Stomach smooth muscle (tissue), 2 donors: ENCODE results near the gene RAB39B.
A peak's percentile ranks its signal among the peaks of the same experiment; 100 is the strongest.

Experiments
- H3K27ac ChIP-seq: one replicate; pipeline ENCODE4 v1.7.0; 2013; ENCODE audit warnings: mild to moderate bottlenecking, low read length, inconsistent platforms
- H3K27me3 ChIP-seq, 2 donors: one replicate each; pipeline ENCODE4 v1.7.0; 2013; ENCODE audit warnings: low read length in 2 of 2; ENCODE audit not compliant: insufficient read depth in 2 of 2, control insufficient read depth in 1 of 2
- H3K36me3 ChIP-seq, 2 donors: one replicate each; pipeline ENCODE4 v1.7.0; 2013; ENCODE audit warnings: low read length in 2 of 2; ENCODE audit not compliant: control insufficient read depth in 2 of 2, insufficient read depth in 2 of 2
- H3K4me1 ChIP-seq: one replicate; pipeline ENCODE4 v1.7.0; 2013; ENCODE audit warnings: low read length; ENCODE audit not compliant: control insufficient read depth, insufficient read depth
- H3K4me3 ChIP-seq, 2 donors: one replicate each; pipeline ENCODE4 v1.7.0; 2013; ENCODE audit warnings: low read length in 2 of 2
- H3K9ac ChIP-seq, 2 donors: one replicate each; pipeline ENCODE4 v1.7.0; 2013; ENCODE audit warnings: low read length in 2 of 2, mild to moderate bottlenecking in 1 of 2
- H3K9me3 ChIP-seq, 2 donors: one replicate each; pipeline ENCODE4 v1.7.0; 2013; ENCODE audit warnings: low read length in 2 of 2; ENCODE audit not compliant: control insufficient read depth in 2 of 2
- donor health status: healthy.
- donor health status: Pancreatic carcinoma.

RAB39B gene

DNA sequence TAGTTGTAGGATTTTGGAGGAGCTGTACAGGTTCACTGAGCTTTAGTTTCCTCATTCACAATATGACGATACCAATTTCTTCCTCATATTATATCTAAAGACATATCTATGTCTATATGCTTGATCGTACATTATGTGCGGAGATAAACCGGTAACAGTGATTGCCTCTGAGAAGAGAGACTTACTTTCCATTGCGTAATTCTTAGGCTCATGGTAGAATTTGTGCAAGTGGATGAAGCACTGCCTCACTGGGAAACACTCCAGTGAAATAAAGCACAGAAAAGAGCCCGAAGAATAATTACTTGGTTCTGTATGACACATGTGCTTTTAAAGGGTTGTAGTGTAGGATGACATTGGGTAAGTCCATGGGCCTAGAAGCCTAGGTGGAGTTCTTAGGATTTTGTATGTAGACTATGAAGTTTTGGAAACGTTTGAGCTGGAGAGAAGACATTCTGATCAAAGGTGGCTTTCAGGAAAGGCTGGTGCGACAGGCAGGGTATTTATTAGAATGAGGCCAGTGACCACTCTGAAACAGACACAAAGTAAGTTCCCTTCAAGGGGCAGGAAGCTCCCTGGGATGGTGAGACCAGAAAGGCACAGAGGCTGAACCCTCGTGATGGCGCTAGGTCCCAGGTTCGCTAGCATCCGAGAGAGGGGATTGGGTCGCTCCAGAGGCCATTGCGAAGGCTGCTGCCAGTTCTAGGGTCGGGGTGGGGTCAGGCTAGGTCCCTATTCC is 48.7 kb downstream of the RAB39B start:
- peaks cover 3% of the 10 kb centered on the region for H3K4me1 ChIP-seq
- no peaks in the 10 kb centered on the region for H3K36me3 ChIP-seq
- H3K9ac ChIP-seq, result peak overlapping the region; percentile 76 to 84
- H3K9me3 ChIP-seq, result no peaks in the 10 kb centered on the region
- H3K27ac ChIP-seq, result peak overlapping the region; percentile 85
- peak overlapping the region; percentile 80 to 85 for H3K4me3 ChIP-seq
- H3K27me3 ChIP-seq, result no peaks in the 10 kb centered on the region

DNA sequence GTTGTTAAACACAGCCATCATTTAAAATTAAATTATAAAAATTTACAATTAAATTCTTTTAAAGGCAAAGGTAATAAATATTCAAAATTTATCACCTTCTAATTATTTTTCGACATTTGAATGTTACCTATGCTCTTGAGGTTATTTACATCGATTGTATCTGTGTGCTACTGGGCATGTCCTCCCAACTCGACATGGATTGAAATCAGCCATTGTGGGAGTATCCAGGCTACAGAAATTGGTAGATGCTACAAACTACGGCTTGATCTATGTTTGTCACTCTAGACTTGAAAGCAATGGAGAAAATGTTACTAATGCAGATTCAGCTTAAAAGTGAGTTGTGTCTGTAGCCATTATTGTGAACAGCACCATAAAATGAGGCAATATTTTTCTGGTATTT is 50.6 kb downstream of the RAB39B start:
- no peaks in the 10 kb centered on the region for H3K9me3 ChIP-seq
- no peaks in the 10 kb centered on the region for H3K27me3 ChIP-seq
- H3K36me3 ChIP-seq, result no peaks in the 10 kb centered on the region
- peaks cover 3% of the 10 kb centered on the region for H3K4me1 ChIP-seq
- H3K27ac ChIP-seq, result no peak overlapping the region
- H3K9ac ChIP-seq, result no peak overlapping the region
- H3K4me3 ChIP-seq, result no peak overlapping the region

DNA sequence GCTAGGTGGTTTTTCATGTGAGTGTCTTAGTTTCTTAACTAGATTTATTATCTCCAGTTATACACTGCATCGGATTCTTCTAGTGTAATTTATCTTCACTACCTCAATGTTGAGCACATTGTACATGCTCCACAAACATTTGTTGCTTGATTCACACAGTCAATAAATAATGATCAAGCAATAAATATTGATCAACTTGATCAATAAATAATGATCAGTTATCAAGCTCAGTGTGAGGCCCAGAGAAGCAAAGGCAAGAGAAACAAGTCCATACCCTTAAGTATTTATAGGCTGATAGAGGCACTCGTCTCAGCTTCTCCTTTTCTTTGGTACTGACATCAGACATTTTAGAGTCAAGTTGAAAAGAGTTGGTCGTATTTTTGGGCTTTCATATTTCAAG is 53.1 kb downstream of the RAB39B start:
- Histone ChIP-seq H3K36me3 (no peaks in the 10 kb centered on the region), H3K4me1 (no peaks in the 10 kb centered on the region), H3K27me3 (no peaks in the 10 kb centered on the region), H3K9ac (no peak overlapping the region), H3K9me3 (no peaks in the 10 kb centered on the region), H3K4me3 (no peak overlapping the region), H3K27ac (no peak overlapping the region)
